K562 (cell line): Measurements from ENCODE around the gene MT2A. TPM values are rescaled to one million over a fixed set of nuclear protein-coding genes. Genes with fewer than 3 reads are reported as not detected.

Source experiments
- DIDO1 ChIP-seq: fragments of 450-650 bp; IDR thresholded peaks from 2 replicates; pipeline ENCODE4 v1.6.1; 2016; ENCODE audit warnings: low read depth, missing biosample characterization, missing genetic modification characterization
- GATA2 ChIP-seq: sonication (generic); formaldehyde crosslinking; IDR thresholded peaks from 2 replicates; pipeline ENCODE4 v1.4.0; 2020; ENCODE audit warnings: mild to moderate bottlenecking, missing genetic modification reagents
- HDAC2 ChIP-seq: fragments of 450-650 bp; IDR thresholded peaks from 2 replicates; pipeline ENCODE4 v1.6.1; 2016; ENCODE audit warnings: mild to moderate bottlenecking
- MYC ChIP-seq, 2 experiments: fragments of 250-450 bp in 1 of 2; sonication (Bioruptor Pico) in 1 of 2; IDR thresholded peaks; 2 replicates each; pipeline versions ENCODE4 v1.5.1 to v1.6.1; 2012 to 2021; ENCODE audit warnings: low read depth in 2 of 2, borderline replicate concordance in 1 of 2, improper control_type of control experiment in 1 of 2, low read length in 1 of 2, mild to moderate bottlenecking in 1 of 2, moderate library complexity in 1 of 2
- POU5F1 ChIP-seq: fragments of 150-350 bp; IDR thresholded peaks from 2 replicates; pipeline ENCODE4 v1.6.1; 2014; ENCODE audit warnings: borderline replicate concordance, low read length, low read depth, mild to moderate bottlenecking; ENCODE audit not compliant: partially characterized antibody
- RHOXF2B ChIP-seq: fragments of 250-450 bp; sonication (Bioruptor Pico); conservative IDR thresholded peaks from 2 replicates; pipeline ENCODE4 v1.5.1; 2021
- SAFB ChIP-seq: fragments of 200-400 bp; formaldehyde crosslinking; IDR thresholded peaks from 2 replicates; pipeline ENCODE4 v1.6.1; 2017; ENCODE audit warnings: low read depth, low read length, borderline replicate concordance
- SMARCB1 ChIP-seq: IDR thresholded peaks from 2 replicates; pipeline ENCODE4 v1.6.1; 2011; ENCODE audit warnings: improper control_type of control experiment, low read depth; ENCODE audit not compliant: insufficient read length
- TAL1 ChIP-seq: fragments of 450-650 bp; IDR thresholded peaks from 2 replicates; pipeline ENCODE4 v1.6.1; 2016; ENCODE audit warnings: mild to moderate bottlenecking
- XRCC3 ChIP-seq: fragments of 450-650 bp; IDR thresholded peaks from 2 replicates; pipeline ENCODE4 v1.6.1; 2017; ENCODE audit warnings: mild to moderate bottlenecking, moderate library complexity
- ZMIZ1 ChIP-seq, 2 experiments: fragments of 150-350 bp in 1 of 2; IDR thresholded peaks; 2 replicates each; pipeline ENCODE4 v1.6.1; 2012 to 2016; ENCODE audit warnings: low read depth in 2 of 2, low read length in 2 of 2, mild to moderate bottlenecking in 1 of 2, moderate library complexity in 1 of 2
- polyA plus RNA-seq, 8 experiments: library from polyadenylated mRNA; depleted of rRNA in 4 of 8; stranded (reverse) in 5 of 8; unstranded in 3 of 8; fragments of >200 nt; fragmentation: Nextera tagmentation in 2 of 8; fragmentation: Illumina TruSeq in 1 of 8; extraction: Ambion mirVana in 2 of 8; extraction: Trizol in 1 of 8; gene quantifications; 2 replicates each; pipeline versions ENCODE4 v1.2.1 to v1.2.3, GENCODE V29; 2011 to 2014; ENCODE audit warnings: inconsistent platforms in 1 of 8, missing spikeins in 1 of 8
- total RNA-seq, 7 experiments: library from RNA; depleted of rRNA in 6 of 7; stranded (reverse); fragments of >200 nt in 6 of 7; fragmentation: Illumina TruSeq in 2 of 7; extraction: Trizol in 2 of 7; gene quantifications; 2 replicates each; pipeline versions ENCODE4 v1.2.1 to v1.2.3, GENCODE V29; 2011 to 2021; ENCODE audit warnings: low replicate concordance in 1 of 7
- TF ChIP-seq, protein P1 (sequence below): fragments of 450-650 bp; IDR thresholded peaks from one replicate; pipeline ENCODE4 v1.6.1; 2018; ENCODE audit warnings: mild to moderate bottlenecking, moderate library complexity; ENCODE audit not compliant: partially characterized antibody
- TF ChIP-seq, protein P2 (sequence below), 2 experiments: fragments of 450-650 bp; conservative IDR thresholded peaks; 2 replicates each; pipeline ENCODE4 v1.6.1; 2017; ENCODE audit warnings: mild to moderate bottlenecking in 2 of 2, moderate library complexity in 2 of 2
- TF ChIP-seq, protein P3 (sequence below): fragments of 250-450 bp; sonication (Bioruptor Pico); IDR thresholded peaks from 2 replicates; pipeline ENCODE4 v1.4.0; 2020; ENCODE audit warnings: mild to moderate bottlenecking, moderate library complexity

Gene MT2A
- total and polyA plus RNA-seq, 9 of the 15 experiments (the other 6 are each of a cell fraction or from before 2014, with no cell fraction given): 2.0 to 16.9 (median 8.5) TPM

DNA sequence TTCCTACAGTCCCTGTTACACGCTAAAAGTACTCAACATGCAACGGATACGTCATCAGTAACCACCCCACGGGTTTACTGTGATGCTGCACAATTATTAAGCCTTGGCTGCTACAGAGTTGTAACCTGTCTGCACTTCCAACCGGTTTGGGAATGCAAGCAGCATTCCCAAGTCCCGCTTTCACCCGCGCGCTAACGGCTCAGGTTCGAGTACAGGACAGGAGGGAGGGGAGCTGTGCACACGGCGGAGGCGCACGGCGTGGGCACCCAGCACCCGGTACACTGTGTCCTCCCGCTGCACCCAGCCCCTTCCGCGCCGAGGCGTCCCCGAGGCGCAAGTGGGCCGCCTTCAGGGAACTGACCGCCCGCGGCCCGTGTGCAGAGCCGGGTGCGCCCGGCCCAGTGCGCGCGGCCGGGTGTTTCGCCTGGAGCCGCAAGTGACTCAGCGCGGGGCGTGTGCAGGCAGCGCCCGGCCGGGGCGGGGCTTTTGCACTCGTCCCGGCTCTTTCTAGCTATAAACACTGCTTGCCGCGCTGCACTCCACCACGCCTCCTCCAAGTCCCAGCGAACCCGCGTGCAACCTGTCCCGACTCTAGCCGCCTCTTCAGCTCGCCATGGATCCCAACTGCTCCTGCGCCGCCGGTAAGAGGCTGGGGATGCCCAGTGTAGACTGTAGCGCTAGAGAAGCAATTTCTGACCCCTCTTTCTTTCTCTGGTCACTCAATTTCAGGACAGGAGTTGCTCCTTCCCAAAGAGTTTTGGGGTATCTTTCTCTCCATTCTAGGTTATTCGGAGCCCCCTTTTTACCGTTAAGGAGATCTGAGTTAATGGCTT lies at the start of gene MT2A (continued):
- TF ChIP-seq, protein P1, sequence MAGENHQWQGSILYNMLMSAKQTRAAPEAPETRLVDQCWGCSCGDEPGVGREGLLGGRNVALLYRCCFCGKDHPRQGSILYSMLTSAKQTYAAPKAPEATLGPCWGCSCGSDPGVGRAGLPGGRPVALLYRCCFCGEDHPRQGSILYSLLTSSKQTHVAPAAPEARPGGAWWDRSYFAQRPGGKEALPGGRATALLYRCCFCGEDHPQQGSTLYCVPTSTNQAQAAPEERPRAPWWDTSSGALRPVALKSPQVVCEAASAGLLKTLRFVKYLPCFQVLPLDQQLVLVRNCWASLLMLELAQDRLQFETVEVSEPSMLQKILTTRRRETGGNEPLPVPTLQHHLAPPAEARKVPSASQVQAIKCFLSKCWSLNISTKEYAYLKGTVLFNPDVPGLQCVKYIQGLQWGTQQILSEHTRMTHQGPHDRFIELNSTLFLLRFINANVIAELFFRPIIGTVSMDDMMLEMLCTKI: no peak
- TF ChIP-seq, protein P2, sequence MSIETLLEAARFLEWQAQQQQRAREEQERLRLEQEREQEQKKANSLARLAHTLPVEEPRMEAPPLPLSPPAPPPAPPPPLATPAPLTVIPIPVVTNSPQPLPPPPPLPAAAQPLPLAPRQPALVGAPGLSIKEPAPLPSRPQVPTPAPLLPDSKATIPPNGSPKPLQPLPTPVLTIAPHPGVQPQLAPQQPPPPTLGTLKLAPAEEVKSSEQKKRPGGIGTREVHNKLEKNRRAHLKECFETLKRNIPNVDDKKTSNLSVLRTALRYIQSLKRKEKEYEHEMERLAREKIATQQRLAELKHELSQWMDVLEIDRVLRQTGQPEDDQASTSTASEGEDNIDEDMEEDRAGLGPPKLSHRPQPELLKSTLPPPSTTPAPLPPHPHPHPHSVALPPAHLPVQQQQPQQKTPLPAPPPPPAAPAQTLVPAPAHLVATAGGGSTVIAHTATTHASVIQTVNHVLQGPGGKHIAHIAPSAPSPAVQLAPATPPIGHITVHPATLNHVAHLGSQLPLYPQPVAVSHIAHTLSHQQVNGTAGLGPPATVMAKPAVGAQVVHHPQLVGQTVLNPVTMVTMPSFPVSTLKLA (conservative IDR thresholded peaks at IDR 0.05): peak; percentile 80 to 92
- TF ChIP-seq RHOXF2B (CRISPR knock-in tag): no peak
- TF ChIP-seq MYC (IDR thresholded peaks at IDR 0.05; ENCODE audit: low read depth, low read length): peak; percentile 84
- no peak for TF ChIP-seq MYC (CRISPR knock-in tag; IDR thresholded peaks at IDR 0.05; ENCODE audit: borderline replicate concordance, low read depth)
- no peak for TF ChIP-seq TAL1
- 0 out of 2 replicates have a peak, but pooled peaks have one; percentile 11 for TF ChIP-seq HDAC2
- no peak for TF ChIP-seq DIDO1 (tag)
- no peak for TF ChIP-seq GATA2
- no peak for TF ChIP-seq SMARCB1
- TF ChIP-seq POU5F1: peak; percentile 49
- TF ChIP-seq, protein P3, sequence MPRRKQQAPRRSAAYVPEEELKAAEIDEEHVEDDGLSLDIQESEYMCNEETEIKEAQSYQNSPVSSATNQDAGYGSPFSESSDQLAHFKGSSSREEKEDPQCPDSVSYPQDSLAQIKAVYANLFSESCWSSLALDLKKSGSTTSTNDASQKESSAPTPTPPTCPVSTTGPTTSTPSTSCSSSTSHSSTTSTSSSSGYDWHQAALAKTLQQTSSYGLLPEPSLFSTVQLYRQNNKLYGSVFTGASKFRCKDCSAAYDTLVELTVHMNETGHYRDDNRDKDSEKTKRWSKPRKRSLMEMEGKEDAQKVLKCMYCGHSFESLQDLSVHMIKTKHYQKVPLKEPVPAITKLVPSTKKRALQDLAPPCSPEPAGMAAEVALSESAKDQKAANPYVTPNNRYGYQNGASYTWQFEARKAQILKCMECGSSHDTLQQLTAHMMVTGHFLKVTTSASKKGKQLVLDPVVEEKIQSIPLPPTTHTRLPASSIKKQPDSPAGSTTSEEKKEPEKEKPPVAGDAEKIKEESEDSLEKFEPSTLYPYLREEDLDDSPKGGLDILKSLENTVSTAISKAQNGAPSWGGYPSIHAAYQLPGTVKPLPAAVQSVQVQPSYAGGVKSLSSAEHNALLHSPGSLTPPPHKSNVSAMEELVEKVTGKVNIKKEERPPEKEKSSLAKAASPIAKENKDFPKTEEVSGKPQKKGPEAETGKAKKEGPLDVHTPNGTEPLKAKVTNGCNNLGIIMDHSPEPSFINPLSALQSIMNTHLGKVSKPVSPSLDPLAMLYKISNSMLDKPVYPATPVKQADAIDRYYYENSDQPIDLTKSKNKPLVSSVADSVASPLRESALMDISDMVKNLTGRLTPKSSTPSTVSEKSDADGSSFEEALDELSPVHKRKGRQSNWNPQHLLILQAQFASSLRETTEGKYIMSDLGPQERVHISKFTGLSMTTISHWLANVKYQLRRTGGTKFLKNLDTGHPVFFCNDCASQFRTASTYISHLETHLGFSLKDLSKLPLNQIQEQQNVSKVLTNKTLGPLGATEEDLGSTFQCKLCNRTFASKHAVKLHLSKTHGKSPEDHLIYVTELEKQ: no peak
- TF ChIP-seq ZMIZ1 (IDR thresholded peaks at IDR 0.05; ENCODE audit: low read depth in 2 of 2, low read length in 2 of 2): no peak
- no peak for TF ChIP-seq XRCC3
- TF ChIP-seq SAFB: 0 out of 2 replicates have a peak, but pooled peaks have one; percentile 52
